ENCODE results near the gene CTIF. TPM values are rescaled to one million over a fixed set of nuclear protein-coding genes. Genes with fewer than 3 reads are reported as not detected.

CTIF gene
- total RNA-seq, 4 donors from 2014 or later = 29.0 to 61.5 (median 37.7) TPM

GRCh38 chr18:48592540-48593171 lies 53.8 kb downstream of the CTIF start:
- Histone ChIP-seq H3K27me3 (no peaks in the 10 kb centered on the region), H3K4me3 (no peak overlapping the region), H3K27ac (no peak overlapping the region), H3K36me3 (no peaks in the 10 kb centered on the region), H3K9me3 (no peaks in the 10 kb centered on the region), H3K4me1 (peaks cover 8% of the 10 kb centered on the region)
- TF ChIP-seq EP300 (IDR thresholded peaks at IDR 0.05) = no peak
- TF ChIP-seq CTCF (IDR thresholded peaks at IDR 0.05) = no peak
- TF ChIP-seq POLR2A (IDR thresholded peaks at IDR 0.05) = no peak
- no peak for TF ChIP-seq POLR2AphosphoS5 (IDR thresholded peaks at IDR 0.05)
- 93% methylated on average over 17 of the region's 17 CpGs for WGBS
- DNase-seq (ENCODE audit: low spot score in 2 of 2) = no peak

- H3K4me1 ChIP-seq = peaks cover 6% of the 10 kb centered on the region
- no peaks in the 10 kb centered on the region for H3K9me3 ChIP-seq
- no peak overlapping the region for H3K4me3 ChIP-seq
- no peak for TF ChIP-seq POLR2A (IDR thresholded peaks at IDR 0.05)
- TF ChIP-seq EP300 (IDR thresholded peaks at IDR 0.05) = no peak
- TF ChIP-seq CTCF (IDR thresholded peaks at IDR 0.05) = no peak
- TF ChIP-seq POLR2AphosphoS5 (IDR thresholded peaks at IDR 0.05) = no peak
- H3K27ac ChIP-seq = no peak overlapping the region
- H3K36me3 ChIP-seq = no peaks in the 10 kb centered on the region
- no peak for DNase-seq (ENCODE audit: low spot score in 2 of 2)
- no peaks in the 10 kb centered on the region for H3K27me3 ChIP-seq
- WGBS = 79% methylated on average over 11 of the region's 13 CpGs
These were observed 55.8 kb downstream of the CTIF start for GRCh38 chr18:48594471-48595094.

- no peaks in the 10 kb centered on the region for H3K9me3 ChIP-seq
- H3K36me3 ChIP-seq = no peaks in the 10 kb centered on the region
- no peak for TF ChIP-seq EP300 (IDR thresholded peaks at IDR 0.05)
- TF ChIP-seq POLR2A (IDR thresholded peaks at IDR 0.05) = no peak
- no peak for TF ChIP-seq POLR2AphosphoS5 (IDR thresholded peaks at IDR 0.05)
- no peak for TF ChIP-seq CTCF (IDR thresholded peaks at IDR 0.05)
- no peaks in the 10 kb centered on the region for H3K4me1 ChIP-seq
- DNase-seq (ENCODE audit: low spot score in 2 of 2) = no peak
- no peak overlapping the region for H3K4me3 ChIP-seq
- no peak overlapping the region for H3K27ac ChIP-seq
- WGBS = 91% methylated on average over 4 of the region's 4 CpGs
- H3K27me3 ChIP-seq = no peaks in the 10 kb centered on the region
These were observed 56.9 kb downstream of the CTIF start for GRCh38 chr18:48595703-48596218.

- Histone ChIP-seq H3K27ac (no peak overlapping the region), H3K4me1 (no peaks in the 10 kb centered on the region), H3K27me3 (no peaks in the 10 kb centered on the region), H3K4me3 (no peak overlapping the region), H3K9me3 (no peaks in the 10 kb centered on the region), H3K36me3 (no peaks in the 10 kb centered on the region)
- DNase-seq (ENCODE audit: low spot score in 2 of 2) = no peak
- TF ChIP-seq EP300 (IDR thresholded peaks at IDR 0.05) (no peak), POLR2A (IDR thresholded peaks at IDR 0.05) (no peak), POLR2AphosphoS5 (IDR thresholded peaks at IDR 0.05) (no peak), CTCF (IDR thresholded peaks at IDR 0.05) (no peak)
- 72% methylated on average over 5 of the region's 5 CpGs for WGBS
These were observed 58.3 kb downstream of the CTIF start for GRCh38 chr18:48597110-48597509.

GRCh38 chr18:48597671-48598070 lies 58.8 kb downstream of the CTIF start:
- 77% methylated on average over 3 of the region's 3 CpGs for WGBS
- H3K27me3 ChIP-seq = no peaks in the 10 kb centered on the region
- no peak for DNase-seq (ENCODE audit: low spot score in 2 of 2)
- no peak overlapping the region for H3K4me3 ChIP-seq
- no peaks in the 10 kb centered on the region for H3K36me3 ChIP-seq
- no peaks in the 10 kb centered on the region for H3K9me3 ChIP-seq
- TF ChIP-seq POLR2AphosphoS5 (IDR thresholded peaks at IDR 0.05) = no peak
- TF ChIP-seq EP300 (IDR thresholded peaks at IDR 0.05) = no peak
- TF ChIP-seq CTCF (IDR thresholded peaks at IDR 0.05) = no peak
- TF ChIP-seq POLR2A (IDR thresholded peaks at IDR 0.05) = no peak
- no peaks in the 10 kb centered on the region for H3K4me1 ChIP-seq
- no peak overlapping the region for H3K27ac ChIP-seq
